HepG2 (cell line): ENCODE measurements around the gene AQP12A. TPM values are rescaled to one million over a fixed set of nuclear protein-coding genes. Genes with fewer than 3 reads are reported as not detected.
"Not testable (repeated sequence)": the region's sequence is repeated elsewhere in the genome, so short reads cannot be mapped to it uniquely, and the experiment has no call there.

Source experiments
- ATAC-seq: fragments of 200-7000 bp; cut with Tn5 transposase; 3 replicates; pipeline ENCODE4 v1.9.1; 2020; ENCODE audit warnings: mild to moderate bottlenecking, moderate library complexity
- BruUV-seq: library from RNA; stranded (reverse); fragments of 400-500 nt; replicated peaks from 2 replicates; lab custom pipeline; 2021; lab: Mats Ljungman, UMichigan
- CTCF ChIA-PET: fragments of 300-600 bp; formaldehyde crosslinking; extraction: SDS; loops from one replicate; lab custom pipeline; 2021; ENCODE audit warnings: low total read pairs, inconsistent platforms, low intra/inter-chr PET ratio; lab: Yijun Ruan, JAX
- POLR2A ChIA-PET: fragments of 350-600 bp; sonication (Branson Sonifier 250); formaldehyde crosslinking; loops from one replicate; lab custom pipeline; 2020; ENCODE audit warnings: antibody characterized with exemption, inconsistent platforms; lab: Yijun Ruan, JAX
- DNase-seq: peaks from one replicate; pipeline ENCODE4 v3.0.0-alpha.2; 2015; ENCODE audit warnings: low spot score
- FAIRE-seq: peaks from 3 replicates; lab custom pipeline; 2011; peaks lifted over from hg19 to GRCh38; lab: Jason Lieb, UNC
- H2AFZ ChIP-seq: one replicate; pipeline ENCODE4 v1.6.1; 2011; ENCODE audit warnings: low read length, inconsistent platforms
- H3K27ac ChIP-seq: fragments of 300-600 bp; 3 replicates; pipeline ENCODE4 v1.8.0; 2011; ENCODE audit warnings: mixed run types, mild to moderate bottlenecking, mixed read lengths, low read length, inconsistent platforms; ENCODE audit not compliant: insufficient read depth; ENCODE audit errors: extremely low read length
- H3K27me3 ChIP-seq, 2 experiments: fragments of 200-600 bp in 1 of 2; 2 replicates in 1 of 2; 3 replicates in 1 of 2; pipeline versions ENCODE4 v1.6.0 to v1.8.0; 2011; ENCODE audit warnings: low read length in 2 of 2, mild to moderate bottlenecking in 2 of 2, moderate library complexity in 2 of 2, inconsistent platforms in 1 of 2; ENCODE audit not compliant: insufficient read depth in 2 of 2, control insufficient read depth in 1 of 2
- H3K36me3 ChIP-seq, 2 experiments: fragments of 200-600 bp in 1 of 2; replicated peaks in 1 of 2; 2 replicates in 1 of 2; 3 replicates in 1 of 2; pipeline versions ENCODE4 v1.5.1 to v1.8.0; 2011; ENCODE audit warnings: low read length in 2 of 2, inconsistent platforms in 1 of 2; ENCODE audit not compliant: insufficient read depth in 2 of 2, control insufficient read depth in 1 of 2
- H3K4me1 ChIP-seq: 2 replicates; pipeline ENCODE4 v1.5.1; 2012; ENCODE audit warnings: low read length, inconsistent platforms; ENCODE audit not compliant: insufficient read depth
- H3K4me2 ChIP-seq: 2 replicates; pipeline ENCODE4 v1.6.0; 2011; ENCODE audit warnings: low read depth, low read length, inconsistent platforms
- H3K4me3 ChIP-seq, 3 experiments: fragments of 200-600 bp in 1 of 3; sonication (generic), shearing (Covaris generic) in 1 of 3; replicated peaks in 1 of 3; 2 replicates each; pipeline ENCODE4 v1.5.1; 2011 to 2016; ENCODE audit warnings: low read length in 3 of 3, inconsistent platforms in 2 of 3, low read depth in 2 of 3, mild to moderate bottlenecking in 2 of 3, control low read depth in 1 of 3, mixed read lengths in 1 of 3; ENCODE audit not compliant: insufficient read depth in 1 of 3
- H3K79me2 ChIP-seq: one replicate; pipeline ENCODE4 v1.6.1; 2011; ENCODE audit warnings: low read length, inconsistent platforms; ENCODE audit not compliant: insufficient read depth
- H3K9ac ChIP-seq: 2 replicates; pipeline ENCODE4 v1.6.0; 2011; ENCODE audit warnings: mild to moderate bottlenecking, low read depth, low read length, inconsistent platforms; ENCODE audit not compliant: insufficient read depth
- H3K9me3 ChIP-seq: 2 replicates; pipeline ENCODE4 v1.5.1; 2012; ENCODE audit warnings: mild to moderate bottlenecking, low read length
- H4K20me1 ChIP-seq: 2 replicates; pipeline ENCODE4 v1.6.0; 2011; ENCODE audit warnings: inconsistent platforms, mild to moderate bottlenecking, low read length, moderate library complexity; ENCODE audit not compliant: insufficient read depth
- WGBS: methylation state at CpG from one replicate; pipeline ENCODE4 v1.1.6; 2017; ENCODE audit warnings: low lambda C conversion rate; 5-methylcytosine and 5-hydroxymethylcytosine counted together
- in situ Hi-C: cut with HindIII; loops from 2 replicates; pipeline ENCODE4 v1.10.0; 2017; ENCODE audit warnings: low pct_unique_long_range_greater_than_20kb; ENCODE audit not compliant: extremely low pct_ligation_motif_present
- intact Hi-C: fragments of 100-400 bp; cut with micrococcal nuclease; formaldehyde crosslinking; loops from one replicate; pipeline ENCODE4 v1.10.0; 2022; ENCODE audit not compliant: unreplicated experiment
- polyA plus RNA-seq, 8 experiments: library from polyadenylated mRNA; depleted of rRNA in 3 of 8; stranded (reverse) in 7 of 8; unstranded in 1 of 8; fragments of >200 nt; fragmentation: Illumina TruSeq in 4 of 8; extraction: Trizol in 4 of 8; gene quantifications; 2 replicates each; pipeline versions ENCODE4 v1.2.1 to v1.2.3, GENCODE V29; 2011 to 2016; ENCODE audit warnings: low read depth in 4 of 8, missing spikeins in 1 of 8, mixed read lengths in 1 of 8; ENCODE audit not compliant: insufficient read depth in 1 of 8
- total RNA-seq, 5 experiments: library from RNA; depleted of rRNA; stranded (reverse); fragments of >200 nt; fragmentation: Illumina TruSeq; extraction: Trizol; gene quantifications; 2 replicates each; pipeline ENCODE4 v1.2.3, GENCODE V29; 2016; ENCODE audit warnings: low read depth in 1 of 5

AQP12A gene
- total and polyA plus RNA-seq, 2 of the 13 experiments (the other 11 are each of a cell fraction or from before 2014, with no cell fraction given) = not detected

DNA sequence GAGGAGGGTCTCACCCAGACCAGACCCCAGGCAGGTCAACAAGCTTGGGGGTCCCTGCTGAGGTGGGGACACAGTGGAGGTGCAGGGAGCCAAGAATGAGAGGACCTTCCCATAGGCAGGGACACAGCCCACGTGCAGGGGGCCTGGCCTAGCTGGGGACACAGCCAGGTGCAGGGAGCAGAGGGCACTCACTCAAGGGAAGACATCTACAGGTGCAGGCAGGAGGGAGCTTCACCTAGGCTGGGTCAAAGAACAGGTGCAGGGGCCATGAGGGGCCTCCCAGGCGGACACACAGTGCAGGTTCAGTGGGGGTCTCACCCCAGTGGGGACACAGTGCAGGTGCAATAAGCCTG is 615 bp upstream of the AQP12A start:
- H2AFZ ChIP-seq, intact Hi-C loops, DNase-seq, H3K9me3 ChIP-seq, ATAC-seq, H3K4me3 ChIP-seq, H3K9ac ChIP-seq, H4K20me1 ChIP-seq, H3K79me2 ChIP-seq, H3K27ac ChIP-seq, CTCF ChIA-PET, H3K4me1 ChIP-seq, FAIRE-seq, in situ Hi-C loops, H3K4me2 ChIP-seq, POLR2A ChIA-PET, H3K36me3 ChIP-seq, BruUV-seq: not testable (repeated sequence)
- H3K27me3 ChIP-seq = peaks cover 16 to 35% of the 10 kb centered on the region in 2 experiments
- WGBS = 0% methylated on average over 1 of the region's 2 CpGs

DNA sequence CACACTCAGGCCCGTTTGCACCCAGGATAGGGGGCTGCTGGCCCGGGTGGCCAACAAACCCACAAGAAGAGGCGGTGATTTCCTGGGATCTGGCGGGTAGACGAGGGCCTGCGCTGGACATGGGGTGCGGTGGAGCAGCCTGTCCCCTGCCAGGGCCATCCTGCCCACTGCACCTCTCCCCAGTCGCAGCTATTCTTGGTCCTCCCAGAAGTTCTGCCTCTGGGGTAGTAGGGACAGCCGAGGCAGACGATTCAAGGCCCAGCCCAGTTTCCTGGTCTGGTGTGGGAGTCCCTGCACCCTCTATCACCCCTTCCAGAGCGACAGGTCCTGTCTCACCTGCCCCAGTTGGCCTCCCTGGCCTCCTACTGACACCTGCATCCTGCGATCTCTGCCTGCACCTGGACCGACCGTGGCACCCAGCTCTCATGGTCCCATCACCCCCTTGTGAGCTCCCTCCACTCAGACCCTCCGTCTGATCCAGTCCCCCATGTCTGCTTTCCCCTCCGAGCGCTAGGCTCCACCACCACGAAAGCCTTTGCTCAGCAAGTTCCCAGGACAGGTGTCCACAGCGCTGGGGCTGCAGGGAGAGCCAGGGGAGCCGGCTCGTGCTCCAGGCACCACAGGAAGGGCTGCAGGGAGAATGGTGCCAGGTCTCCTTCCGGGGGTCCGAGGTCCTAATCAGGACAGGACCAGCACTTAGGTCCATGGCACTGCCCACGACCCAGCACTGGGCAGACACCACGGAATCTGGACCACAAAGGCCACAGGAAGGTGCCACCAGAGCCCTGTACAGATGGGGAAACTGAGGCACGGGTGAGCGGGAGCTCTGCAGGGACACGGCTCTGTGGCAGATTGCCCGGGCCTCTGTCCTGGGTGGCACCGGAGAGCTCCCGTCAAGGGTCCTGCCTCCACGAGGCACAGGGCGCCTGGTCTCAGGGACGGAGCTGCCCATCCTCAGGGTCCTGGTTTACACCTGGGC is 1.2 kb downstream of the AQP12A start:
- intact Hi-C loops, H3K79me2 ChIP-seq, BruUV-seq, H3K9me3 ChIP-seq, POLR2A ChIA-PET, H3K4me2 ChIP-seq, FAIRE-seq, in situ Hi-C loops, H3K9ac ChIP-seq, H2AFZ ChIP-seq, H3K4me3 ChIP-seq, H4K20me1 ChIP-seq, H3K4me1 ChIP-seq, H3K27ac ChIP-seq, CTCF ChIA-PET, H3K36me3 ChIP-seq, ATAC-seq, DNase-seq: not testable (repeated sequence)
- WGBS = 19% methylated on average over 7 of the region's 34 CpGs
- peaks cover 6 to 17% of the 10 kb centered on the region in 2 experiments; a peak in 4 of 5 replicates for H3K27me3 ChIP-seq

DNA sequence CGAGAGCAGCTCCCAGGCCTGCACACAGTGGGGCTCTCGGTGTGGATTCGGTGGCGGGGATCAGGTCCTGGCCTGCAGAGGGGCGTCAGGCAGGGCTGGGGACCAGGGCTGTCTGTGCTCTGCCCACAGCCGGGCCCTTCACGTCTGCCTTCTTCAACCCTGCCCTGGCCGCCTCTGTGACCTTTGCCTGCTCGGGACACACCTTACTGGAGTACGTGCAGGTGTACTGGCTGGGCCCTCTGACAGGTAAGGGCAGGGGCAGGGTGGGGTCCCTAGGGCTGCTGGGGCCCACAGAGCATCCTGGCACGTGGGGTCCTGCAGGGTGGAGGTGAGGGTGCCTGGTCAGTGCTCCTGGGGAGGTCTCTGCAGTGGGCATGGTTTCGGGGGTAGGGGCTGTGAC is 2.6 kb downstream of the AQP12A start:
- in situ Hi-C loops, ATAC-seq, H3K27ac ChIP-seq, H2AFZ ChIP-seq, H3K9me3 ChIP-seq, intact Hi-C loops, H4K20me1 ChIP-seq, H3K4me1 ChIP-seq, H3K4me2 ChIP-seq, H3K27me3 ChIP-seq, H3K79me2 ChIP-seq, H3K9ac ChIP-seq, POLR2A ChIA-PET, H3K4me3 ChIP-seq, BruUV-seq, H3K36me3 ChIP-seq, FAIRE-seq, DNase-seq, CTCF ChIA-PET: not testable (repeated sequence)
- WGBS = no CpG with 5 or more reads among the region's 12 CpGs

GRCh38 chr2:240695593-240695992 is 3.9 kb downstream of the AQP12A start:
- H2AFZ ChIP-seq, POLR2A ChIA-PET, in situ Hi-C loops, H3K9me3 ChIP-seq, H3K4me3 ChIP-seq, H4K20me1 ChIP-seq, H3K36me3 ChIP-seq, intact Hi-C loops, H3K79me2 ChIP-seq, H3K27ac ChIP-seq, H3K9ac ChIP-seq, H3K27me3 ChIP-seq, BruUV-seq, CTCF ChIA-PET, H3K4me1 ChIP-seq, DNase-seq, H3K4me2 ChIP-seq: not testable (repeated sequence)
- peak; percentile 53 for ATAC-seq
- WGBS = no CpG with 5 or more reads among the region's 19 CpGs
- FAIRE-seq = peak; percentile 12
